Placental epithelial cell (primary cell): ENCODE data around the gene HAVCR1. TPM values are rescaled to one million over a fixed set of nuclear protein-coding genes. Genes with fewer than 3 reads are reported as not detected.

Source experiments
- total RNA-seq: library from RNA; depleted of rRNA; stranded (reverse); fragments of >200 nt; gene quantifications from 2 replicates; pipeline ENCODE4 v1.2.3, GENCODE V29; 2012

HAVCR1 gene
- not detected in 2 replicates for total RNA-seq

DNA sequence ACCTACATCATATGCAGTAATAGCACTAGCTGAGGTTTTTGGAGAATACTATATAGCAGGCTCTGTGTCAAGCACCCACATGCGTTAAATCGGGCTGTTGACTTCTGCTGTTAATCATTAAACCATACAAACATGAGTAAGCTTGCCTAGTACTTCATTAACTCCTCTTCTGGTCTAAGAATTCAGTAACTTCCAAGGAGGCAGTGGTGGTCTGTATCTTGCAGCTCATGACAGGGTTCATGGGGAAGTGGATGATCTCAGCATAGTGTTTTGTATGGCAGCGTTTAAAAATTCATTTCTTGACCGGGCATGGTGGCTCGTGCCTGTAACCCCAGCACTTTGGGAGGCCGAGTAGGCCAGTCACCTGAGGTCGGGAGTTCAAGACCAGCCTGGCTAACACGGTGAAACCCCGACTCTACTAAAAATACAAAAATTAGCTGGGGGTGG is at the start of gene HAVCR1:
TSS of gene HAVCR1 (minus strand) at position 24 of the 447 bp plus-strand sequence. CDS start 1,173 bp downstream, outside the sequence.

Other genes starting within 250 kb of the HAVCR1 start
- gene PPP1R2B, start 208.8 kb downstream of the HAVCR1 start, total RNA-seq, result under 0.01 and 0.11 TPM in 2 replicates
- gene TIMD4, start 95.9 kb downstream of the HAVCR1 start, total RNA-seq, result not detected in 2 replicates
- 0.22 and 0.79 TPM in 2 replicates for gene HAVCR2, start 49.9 kb upstream of the HAVCR1 start, total RNA-seq
- gene MED7, start 83.7 kb upstream of the HAVCR1 start, total RNA-seq, result 8.6 and 9.8 TPM in 2 replicates
- gene GARIN3, start 107.1 kb upstream of the HAVCR1 start, total RNA-seq, result not detected in 2 replicates
- gene ITK, start 121.7 kb upstream of the HAVCR1 start, total RNA-seq, result not detected in 2 replicates
- gene CYFIP2, start 207.0 kb upstream of the HAVCR1 start, total RNA-seq, result 0.79 and 9.0 TPM in 2 replicates